Thyroid gland (tissue), 4 donors: ENCODE data around the gene UNC13C.

Experiments used
- CTCF ChIP-seq, 6 experiments: fragments of 200-600 bp in 3 of 6; fragments of 450-650 bp in 3 of 6; sonication (generic) in 3 of 6; IDR thresholded peaks; one replicate each; pipeline ENCODE4 v1.5.1; 2016 to 2019; ENCODE audit warnings: antibody characterized with exemption in 6 of 6, mild to moderate bottlenecking in 2 of 6, inconsistent platforms in 1 of 6, moderate library complexity in 1 of 6
- POLR2A ChIP-seq, 2 donors: fragments of 450-650 bp; IDR thresholded peaks; one replicate each; pipeline ENCODE4 v1.6.1; 2017; ENCODE audit warnings: antibody characterized with exemption in 2 of 2, mild to moderate bottlenecking in 2 of 2, moderate library complexity in 1 of 2

- no peak for TF ChIP-seq CTCF (IDR thresholded peaks at IDR 0.05)
- no peak for TF ChIP-seq POLR2A (IDR thresholded peaks at IDR 0.05)
Observed at GRCh38 chr15:53982876-53983275, 4.6 kb downstream of the UNC13C start.
